ENCODE measurements around the gene MYO9A.
A peak's percentile ranks its signal among the peaks of the same experiment; 100 is the strongest.

Gene MYO9A

GRCh38 chr15:71784719-71785118 is 333.2 kb downstream of the MYO9A start:
- peaks cover 17% of the 10 kb centered on the region for H3K4me1 ChIP-seq (ENCODE audit: control insufficient read depth, insufficient read depth, low read length, unreplicated experiment)
- no peaks in the 10 kb centered on the region for H3K27me3 ChIP-seq (ENCODE audit: insufficient read depth, low read length)
- H2AFZ ChIP-seq (ENCODE audit: low read length, unreplicated experiment): no peak overlapping the region
- no peaks in the 10 kb centered on the region for H3K79me2 ChIP-seq (ENCODE audit: control insufficient read depth, insufficient read depth, low read length, unreplicated experiment)
- H3K27ac ChIP-seq (ENCODE audit: low read depth, low read length): no peak overlapping the region
- no peaks in the 10 kb centered on the region for H3K36me3 ChIP-seq (ENCODE audit: insufficient read depth, low read length)
- no peak overlapping the region for H3K4me3 ChIP-seq (ENCODE audit: low read depth, low read length)

GRCh38 chr15:71782422-71783165 is 335.4 kb downstream of the MYO9A start:
- Histone ChIP-seq H3K36me3 (ENCODE audit: insufficient read depth, low read length) (no peaks in the 10 kb centered on the region), H3K27me3 (ENCODE audit: insufficient read depth, low read length) (no peaks in the 10 kb centered on the region), H3K4me1 (ENCODE audit: control insufficient read depth, insufficient read depth, low read length, unreplicated experiment) (peaks cover 21% of the 10 kb centered on the region), H2AFZ (ENCODE audit: low read length, unreplicated experiment) (no peak overlapping the region), H3K79me2 (ENCODE audit: control insufficient read depth, insufficient read depth, low read length, unreplicated experiment) (no peaks in the 10 kb centered on the region), H3K4me3 (ENCODE audit: low read depth, low read length) (no peak overlapping the region), H3K27ac (ENCODE audit: low read depth, low read length) (no peak overlapping the region)

GRCh38 chr15:71781965-71782265 is 336.0 kb downstream of the MYO9A start:
- Histone ChIP-seq H3K36me3 (ENCODE audit: insufficient read depth, low read length) (no peaks in the 10 kb centered on the region), H3K4me3 (ENCODE audit: low read depth, low read length) (no peak overlapping the region), H3K27me3 (ENCODE audit: insufficient read depth, low read length) (no peaks in the 10 kb centered on the region)

GRCh38 chr15:71781179-71781964 is 336.6 kb downstream of the MYO9A start:
- Histone ChIP-seq H2AFZ (ENCODE audit: low read length, unreplicated experiment) (no peak overlapping the region), H3K79me2 (ENCODE audit: control insufficient read depth, insufficient read depth, low read length, unreplicated experiment) (no peaks in the 10 kb centered on the region), H3K4me3 (ENCODE audit: low read depth, low read length) (no peak overlapping the region)

More at GRCh38 chr15:71781965-71782265, 336.0 kb downstream of the MYO9A start:
- H3K27ac ChIP-seq (ENCODE audit: low read depth, low read length): no peak overlapping the region
- no peak overlapping the region for H2AFZ ChIP-seq (ENCODE audit: low read length, unreplicated experiment)
- H3K4me1 ChIP-seq (ENCODE audit: control insufficient read depth, insufficient read depth, low read length, unreplicated experiment): peaks cover 21% of the 10 kb centered on the region
- no peaks in the 10 kb centered on the region for H3K79me2 ChIP-seq (ENCODE audit: control insufficient read depth, insufficient read depth, low read length, unreplicated experiment)

GRCh38 chr15:71780115-71780976 is 337.6 kb downstream of the MYO9A start:
- Histone ChIP-seq H3K27me3 (ENCODE audit: insufficient read depth, low read length) (no peaks in the 10 kb centered on the region), H3K36me3 (ENCODE audit: insufficient read depth, low read length) (no peaks in the 10 kb centered on the region), H3K4me3 (ENCODE audit: low read depth, low read length) (peak overlapping the region; percentile 27), H2AFZ (ENCODE audit: low read length, unreplicated experiment) (peak overlapping the region; percentile 36), H3K27ac (ENCODE audit: low read depth, low read length) (peak overlapping the region; percentile 72), H3K4me1 (ENCODE audit: control insufficient read depth, insufficient read depth, low read length, unreplicated experiment) (peaks cover 24% of the 10 kb centered on the region), H3K79me2 (ENCODE audit: control insufficient read depth, insufficient read depth, low read length, unreplicated experiment) (no peaks in the 10 kb centered on the region)

More at GRCh38 chr15:71781179-71781964, 336.6 kb downstream of the MYO9A start:
- Histone ChIP-seq H3K27me3 (ENCODE audit: insufficient read depth, low read length) (no peaks in the 10 kb centered on the region), H3K36me3 (ENCODE audit: insufficient read depth, low read length) (no peaks in the 10 kb centered on the region), H3K4me1 (ENCODE audit: control insufficient read depth, insufficient read depth, low read length, unreplicated experiment) (peaks cover 21% of the 10 kb centered on the region), H3K27ac (ENCODE audit: low read depth, low read length) (peak overlapping the region; percentile 72; the same call in 1 of the 2 replicates)

GRCh38 chr15:71779073-71779797 is 338.7 kb downstream of the MYO9A start:
- Histone ChIP-seq H2AFZ (ENCODE audit: low read length, unreplicated experiment) (no peak overlapping the region), H3K79me2 (ENCODE audit: control insufficient read depth, insufficient read depth, low read length, unreplicated experiment) (no peaks in the 10 kb centered on the region), H3K36me3 (ENCODE audit: insufficient read depth, low read length) (no peaks in the 10 kb centered on the region), H3K27me3 (ENCODE audit: insufficient read depth, low read length) (no peaks in the 10 kb centered on the region), H3K4me3 (ENCODE audit: low read depth, low read length) (no peak overlapping the region), H3K27ac (ENCODE audit: low read depth, low read length) (peak overlapping the region; percentile 72; the same call in 1 of the 2 replicates), H3K4me1 (ENCODE audit: control insufficient read depth, insufficient read depth, low read length, unreplicated experiment) (peaks cover 24% of the 10 kb centered on the region)

GRCh38 chr15:71777216-71777943 is 340.6 kb downstream of the MYO9A start:
- Histone ChIP-seq H3K27me3 (ENCODE audit: insufficient read depth, low read length) (no peaks in the 10 kb centered on the region), H3K4me3 (ENCODE audit: low read depth, low read length) (no peak overlapping the region), H3K79me2 (ENCODE audit: control insufficient read depth, insufficient read depth, low read length, unreplicated experiment) (no peaks in the 10 kb centered on the region), H3K4me1 (ENCODE audit: control insufficient read depth, insufficient read depth, low read length, unreplicated experiment) (peaks cover 24% of the 10 kb centered on the region), H3K36me3 (ENCODE audit: insufficient read depth, low read length) (no peaks in the 10 kb centered on the region), H2AFZ (ENCODE audit: low read length, unreplicated experiment) (no peak overlapping the region), H3K27ac (ENCODE audit: low read depth, low read length) (no peak overlapping the region)

GRCh38 chr15:71776304-71776703 is 341.6 kb downstream of the MYO9A start:
- Histone ChIP-seq H3K4me1 (ENCODE audit: control insufficient read depth, insufficient read depth, low read length, unreplicated experiment) (peaks cover 21% of the 10 kb centered on the region), H3K27me3 (ENCODE audit: insufficient read depth, low read length) (no peaks in the 10 kb centered on the region), H3K36me3 (ENCODE audit: insufficient read depth, low read length) (peaks cover 3% of the 10 kb centered on the region; the same call in 1 of the 2 replicates), H3K79me2 (ENCODE audit: control insufficient read depth, insufficient read depth, low read length, unreplicated experiment) (no peaks in the 10 kb centered on the region), H3K27ac (ENCODE audit: low read depth, low read length) (no peak overlapping the region), H3K4me3 (ENCODE audit: low read depth, low read length) (no peak overlapping the region), H2AFZ (ENCODE audit: low read length, unreplicated experiment) (no peak overlapping the region)

- Histone ChIP-seq H2AFZ (ENCODE audit: low read length, unreplicated experiment) (no peak overlapping the region), H3K27me3 (ENCODE audit: insufficient read depth, low read length) (no peaks in the 10 kb centered on the region), H3K4me3 (ENCODE audit: low read depth, low read length) (no peak overlapping the region), H3K4me1 (ENCODE audit: control insufficient read depth, insufficient read depth, low read length, unreplicated experiment) (peaks cover 17% of the 10 kb centered on the region), H3K36me3 (ENCODE audit: insufficient read depth, low read length) (peaks cover 3% of the 10 kb centered on the region; the same call in 1 of the 2 replicates), H3K27ac (ENCODE audit: low read depth, low read length) (no peak overlapping the region), H3K79me2 (ENCODE audit: control insufficient read depth, insufficient read depth, low read length, unreplicated experiment) (no peaks in the 10 kb centered on the region)
Observed at GRCh38 chr15:71775856-71776255, 342.1 kb downstream of the MYO9A start.
